MM.1S (cell line): ENCODE results near the gene RNASE1.

Source experiments
- DNase-seq: peaks from one replicate; pipeline ENCODE4 v3.0.0-alpha.2; 2015
- H2AFZ ChIP-seq: fragments of 300-600 bp; sonication (generic); 2 replicates; pipeline ENCODE4 v1.6.0; 2016; ENCODE audit warnings: antibody characterized with exemption, low read length
- H3F3A ChIP-seq: fragments of 300-600 bp; sonication (generic); 2 replicates; pipeline ENCODE4 v1.6.1; 2016; ENCODE audit warnings: mild to moderate bottlenecking, antibody characterized with exemption, low read length, moderate library complexity, mixed read lengths; ENCODE audit not compliant: insufficient read depth
- H3K27ac ChIP-seq: fragments of 300-600 bp; sonication (generic); 2 replicates; pipeline ENCODE4 v1.5.1; 2016; ENCODE audit warnings: mild to moderate bottlenecking, low read length
- H3K27me3 ChIP-seq: fragments of 300-600 bp; sonication (generic); replicated peaks from 2 replicates; pipeline ENCODE4 v1.6.0; 2016; ENCODE audit warnings: low read length; ENCODE audit not compliant: insufficient read depth
- H3K36me3 ChIP-seq: fragments of 300-600 bp; sonication (generic); replicated peaks from 2 replicates; pipeline ENCODE4 v1.6.1; 2016; ENCODE audit warnings: mild to moderate bottlenecking, low read length, mixed read lengths; ENCODE audit not compliant: insufficient read depth
- H3K4me1 ChIP-seq: fragments of 300-600 bp; sonication (generic); 2 replicates; pipeline ENCODE4 v1.6.1; 2016; ENCODE audit warnings: low read length, mixed read lengths
- H3K4me2 ChIP-seq: fragments of 300-600 bp; sonication (generic); 2 replicates; pipeline ENCODE4 v1.6.0; 2016; ENCODE audit warnings: low read depth, low read length
- H3K4me3 ChIP-seq: fragments of 300-600 bp; sonication (generic); 2 replicates; pipeline ENCODE4 v1.5.1; 2016; ENCODE audit warnings: low read length, mixed read lengths
- H3K79me2 ChIP-seq: fragments of 300-600 bp; sonication (generic); 2 replicates; pipeline ENCODE4 v1.6.1; 2016; ENCODE audit warnings: mixed run types, low read length, mixed read lengths
- H3K9ac ChIP-seq: fragments of 300-600 bp; sonication (generic); 2 replicates; pipeline ENCODE4 v1.6.1; 2016; ENCODE audit warnings: low read length, mixed read lengths
- H3K9me2 ChIP-seq: fragments of 300-600 bp; sonication (generic); replicated peaks from 2 replicates; pipeline ENCODE4 v1.6.1; 2016; ENCODE audit warnings: mild to moderate bottlenecking, low read length, mixed read lengths; ENCODE audit not compliant: insufficient read depth
- H3K9me3 ChIP-seq: fragments of 300-600 bp; sonication (generic); replicated peaks from 2 replicates; pipeline ENCODE4 v1.6.1; 2016; ENCODE audit warnings: mild to moderate bottlenecking, low read length, mixed read lengths; ENCODE audit not compliant: insufficient read depth
- H4K20me1 ChIP-seq: fragments of 300-600 bp; sonication (generic); 2 replicates; pipeline ENCODE4 v1.6.1; 2016; ENCODE audit warnings: mild to moderate bottlenecking, low read length, moderate library complexity, mixed read lengths; ENCODE audit not compliant: insufficient read depth
- EZH2 ChIP-seq: fragments of 300-600 bp; sonication (generic); optimal IDR thresholded peaks from 2 replicates; pipeline ENCODE3; 2017; ENCODE audit warnings: low read depth, mild to moderate bottlenecking, antibody characterized with exemption, low read length, mixed read lengths
- EZH2phosphoT487 ChIP-seq: fragments of 300-600 bp; sonication (generic); IDR thresholded peaks from 2 replicates; pipeline ENCODE4 v1.6.1; 2018; ENCODE audit warnings: antibody characterized with exemption, low read length
- TF ChIP-seq, protein P1 (sequence below): fragments of 300-600 bp; sonication (generic); IDR thresholded peaks from 2 replicates; pipeline ENCODE4 v1.5.1; 2016; ENCODE audit warnings: antibody characterized with exemption, low read length, mixed read lengths

Gene RNASE1

DNA sequence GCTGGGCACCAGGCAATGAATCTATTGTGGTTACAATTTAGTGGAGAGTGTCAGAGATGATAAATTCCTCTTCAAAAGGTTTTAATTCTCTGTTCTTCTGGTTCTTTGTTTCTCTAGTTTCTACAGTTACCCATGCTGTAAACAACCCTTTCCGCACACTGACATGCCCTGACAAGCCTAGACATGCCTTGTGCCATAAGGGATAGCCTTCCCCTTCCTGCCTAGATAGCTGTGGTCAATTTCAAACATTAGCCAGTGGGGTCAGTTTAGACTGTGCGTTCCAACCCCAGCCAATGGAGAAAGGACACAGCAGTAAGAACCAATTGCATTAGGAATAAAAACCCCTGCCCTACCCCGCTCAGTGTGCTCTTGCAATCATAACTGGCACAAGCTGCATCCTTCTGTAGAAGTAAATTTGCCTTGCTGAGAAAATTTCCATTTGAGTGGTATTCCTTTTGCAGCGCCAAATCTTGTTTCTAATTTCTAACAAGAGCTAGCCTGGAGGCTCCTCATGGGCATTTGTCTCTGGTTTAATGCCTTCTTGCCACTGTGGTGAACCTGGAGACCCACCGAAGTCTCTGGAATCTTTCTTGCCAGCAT lies 50.6 kb downstream of the RNASE1 start:
- H3K4me1 ChIP-seq: no peaks in the 10 kb centered on the region
- H3K27me3 ChIP-seq: no peaks in the 10 kb centered on the region
- no peaks in the 10 kb centered on the region for H3K9me3 ChIP-seq
- no peak overlapping the region for H3K4me2 ChIP-seq
- H3K4me3 ChIP-seq: no peak overlapping the region
- TF ChIP-seq, protein P1, sequence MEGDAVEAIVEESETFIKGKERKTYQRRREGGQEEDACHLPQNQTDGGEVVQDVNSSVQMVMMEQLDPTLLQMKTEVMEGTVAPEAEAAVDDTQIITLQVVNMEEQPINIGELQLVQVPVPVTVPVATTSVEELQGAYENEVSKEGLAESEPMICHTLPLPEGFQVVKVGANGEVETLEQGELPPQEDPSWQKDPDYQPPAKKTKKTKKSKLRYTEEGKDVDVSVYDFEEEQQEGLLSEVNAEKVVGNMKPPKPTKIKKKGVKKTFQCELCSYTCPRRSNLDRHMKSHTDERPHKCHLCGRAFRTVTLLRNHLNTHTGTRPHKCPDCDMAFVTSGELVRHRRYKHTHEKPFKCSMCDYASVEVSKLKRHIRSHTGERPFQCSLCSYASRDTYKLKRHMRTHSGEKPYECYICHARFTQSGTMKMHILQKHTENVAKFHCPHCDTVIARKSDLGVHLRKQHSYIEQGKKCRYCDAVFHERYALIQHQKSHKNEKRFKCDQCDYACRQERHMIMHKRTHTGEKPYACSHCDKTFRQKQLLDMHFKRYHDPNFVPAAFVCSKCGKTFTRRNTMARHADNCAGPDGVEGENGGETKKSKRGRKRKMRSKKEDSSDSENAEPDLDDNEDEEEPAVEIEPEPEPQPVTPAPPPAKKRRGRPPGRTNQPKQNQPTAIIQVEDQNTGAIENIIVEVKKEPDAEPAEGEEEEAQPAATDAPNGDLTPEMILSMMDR: no peak
- TF ChIP-seq EZH2 (no peak), EZH2phosphoT487 (no peak)
- no peaks in the 10 kb centered on the region for H3K36me3 ChIP-seq
- DNase-seq: no peak
- H3K27ac ChIP-seq: no peak overlapping the region
- H3K9me2 ChIP-seq: no peaks in the 10 kb centered on the region
- no peaks in the 10 kb centered on the region for H4K20me1 ChIP-seq
- no peaks in the 10 kb centered on the region for H3K79me2 ChIP-seq
- no peak overlapping the region for H2AFZ ChIP-seq
- no peak overlapping the region for H3K9ac ChIP-seq
- no peaks in the 10 kb centered on the region for H3F3A ChIP-seq
